SK-N-SH (cell line): ENCODE data around the gene LY6G6D. TPM values are rescaled to one million over a fixed set of nuclear protein-coding genes. Genes with fewer than 3 reads are reported as not detected.

ENCODE experiments used
- CTCF ChIA-PET: fragments of 300-600, 350-600 bp; formaldehyde crosslinking; extraction: SDS; loops from one replicate; lab custom pipeline; 2021; lab: Yijun Ruan, JAX
- POLR2A ChIA-PET: fragments of 350-600 bp; sonication (Branson Sonifier 250); formaldehyde crosslinking; extraction: SDS; loops from one replicate; lab custom pipeline; 2020; ENCODE audit warnings: antibody characterized with exemption, inconsistent platforms; lab: Yijun Ruan, JAX
- DNase-seq: peaks from one replicate; pipeline ENCODE4 v3.0.0; 2012
- H2AFZ ChIP-seq: fragments of 200-600 bp; sonication (generic); 2 replicates; pipeline ENCODE4 v1.8.1; 2016; ENCODE audit warnings: antibody characterized with exemption, mild to moderate bottlenecking, low read depth
- H3F3A ChIP-seq: fragments of 200-600 bp; sonication (generic); replicated peaks from 2 replicates; pipeline ENCODE3; 2016; ENCODE audit warnings: antibody characterized with exemption, mild to moderate bottlenecking; ENCODE audit not compliant: insufficient read depth
- H3K27ac ChIP-seq, 2 experiments: fragments of 200-500 bp in 1 of 2; fragments of 200-600 bp in 1 of 2; sonication (Bioruptor generic) in 1 of 2; sonication (generic), shearing (Covaris generic) in 1 of 2; 2 replicates each; pipeline versions ENCODE4 v1.5.1 to v1.6.1; 2014 to 2016; ENCODE audit warnings: low read depth in 2 of 2, inconsistent platforms in 1 of 2, low read length in 1 of 2, mild to moderate bottlenecking in 1 of 2, mixed read lengths in 1 of 2
- H3K27me3 ChIP-seq: fragments of 200-600 bp; sonication (generic), shearing (Covaris generic); 2 replicates; pipeline ENCODE4 v1.6.1; 2016; ENCODE audit warnings: mixed run types; ENCODE audit not compliant: insufficient read depth
- H3K36me3 ChIP-seq, 2 experiments: fragments of 200-500 bp in 1 of 2; fragments of 200-600 bp in 1 of 2; sonication (Bioruptor generic) in 1 of 2; sonication (generic) in 1 of 2; replicated peaks in 1 of 2; 2 replicates each; pipeline versions ENCODE3 to v1.5.1; 2014 to 2016; ENCODE audit warnings: low read length in 1 of 2, mild to moderate bottlenecking in 1 of 2; ENCODE audit not compliant: insufficient read depth in 2 of 2, control insufficient read depth in 1 of 2
- H3K4me1 ChIP-seq, 2 experiments: fragments of 200-500 bp in 1 of 2; fragments of 200-600 bp in 1 of 2; sonication (Bioruptor generic) in 1 of 2; sonication (generic), shearing (Covaris generic) in 1 of 2; 2 replicates each; pipeline versions ENCODE4 v1.5.1 to v1.6.1; 2014 to 2016; ENCODE audit warnings: low read depth in 1 of 2, low read length in 1 of 2, mixed run types in 1 of 2; ENCODE audit not compliant: insufficient read depth in 2 of 2, control insufficient read depth in 1 of 2
- H3K4me2 ChIP-seq: fragments of 200-600 bp; sonication (generic), shearing (Covaris generic); 2 replicates; pipeline ENCODE4 v1.6.1; 2017; ENCODE audit warnings: mixed run types
- H3K4me3 ChIP-seq, 2 experiments: fragments of 200-500 bp in 1 of 2; fragments of 200-600 bp in 1 of 2; sonication (Bioruptor generic) in 1 of 2; sonication (generic), shearing (Covaris generic) in 1 of 2; 2 replicates each; pipeline versions ENCODE4 v1.5.1 to v1.8.1; 2014 to 2016; ENCODE audit warnings: low read depth in 2 of 2, inconsistent platforms in 1 of 2, low read length in 1 of 2, mild to moderate bottlenecking in 1 of 2, mixed read lengths in 1 of 2, moderate library complexity in 1 of 2
- H3K79me2 ChIP-seq: fragments of 200-600 bp; sonication (generic); 2 replicates; pipeline ENCODE4 v1.8.1; 2017; ENCODE audit warnings: mild to moderate bottlenecking; ENCODE audit not compliant: insufficient read depth
- H3K9ac ChIP-seq: fragments of 200-600 bp; sonication (generic); 2 replicates; pipeline ENCODE4 v1.6.1; 2017; ENCODE audit warnings: mixed run types
- H3K9me2 ChIP-seq: fragments of 200-600 bp; sonication (generic); 2 replicates; pipeline ENCODE4 v1.6.1; 2017; ENCODE audit warnings: mixed run types
- H3K9me3 ChIP-seq: fragments of 200-600 bp; sonication (generic); 2 replicates; pipeline ENCODE4 v1.6.1; 2017; ENCODE audit warnings: mixed run types, mild to moderate bottlenecking, moderate library complexity
- H4K20me1 ChIP-seq: fragments of 200-600 bp; sonication (generic); 2 replicates; pipeline ENCODE4 v1.6.1; 2017; ENCODE audit warnings: mild to moderate bottlenecking, mixed run types; ENCODE audit not compliant: insufficient read depth
- CHD2 ChIP-seq: fragments of 150-350 bp; IDR thresholded peaks from 2 replicates; pipeline ENCODE4 v1.6.1; 2018; ENCODE audit warnings: low read length; ENCODE audit not compliant: partially characterized antibody
- ELF1 ChIP-seq: IDR thresholded peaks from 2 replicates; pipeline ENCODE4 v1.4.0; 2012
- EP300 ChIP-seq, 2 experiments: IDR thresholded peaks; 2 replicates each; pipeline versions ENCODE4 v1.4.0 to v1.6.1; 2012; ENCODE audit warnings: borderline replicate concordance in 1 of 2, low read depth in 1 of 2, low read length in 1 of 2
- EZH2phosphoT487 ChIP-seq: fragments of 200-600 bp; sonication (generic); IDR thresholded peaks from 2 replicates; pipeline ENCODE4 v1.6.1; 2017; ENCODE audit warnings: low read depth, mixed run types, mild to moderate bottlenecking, antibody characterized with exemption, moderate library complexity, borderline replicate concordance
- FOXJ3 ChIP-seq: sonication (generic); formaldehyde crosslinking; IDR thresholded peaks from 2 replicates; pipeline ENCODE4 v1.5.1; 2020; ENCODE audit warnings: mild to moderate bottlenecking, missing genetic modification reagents
- FOXM1 ChIP-seq: IDR thresholded peaks from 2 replicates; pipeline ENCODE4 v1.4.0; 2012; ENCODE audit warnings: low read depth, mild to moderate bottlenecking
- GABPA ChIP-seq: IDR thresholded peaks from 2 replicates; pipeline ENCODE4 v1.4.0; 2012; ENCODE audit warnings: low read depth, mild to moderate bottlenecking
- JUND ChIP-seq: IDR thresholded peaks from 2 replicates; pipeline ENCODE4 v1.4.0; 2012
- MXI1 ChIP-seq: IDR thresholded peaks from 2 replicates; pipeline ENCODE4 v1.6.1; 2012; ENCODE audit warnings: mild to moderate bottlenecking, low read depth, low read length, improper control_type of control experiment
- NRF1 ChIP-seq: IDR thresholded peaks from 2 replicates; pipeline ENCODE4 v1.6.1; 2012; ENCODE audit warnings: low read depth, mild to moderate bottlenecking, low read length
- POLR2AphosphoS5 ChIP-seq: IDR thresholded peaks from 2 replicates; pipeline ENCODE4 v1.6.1; 2012; ENCODE audit warnings: low read depth, low read length
- RAD21 ChIP-seq: IDR thresholded peaks from 2 replicates; pipeline ENCODE4 v1.6.1; 2012; ENCODE audit warnings: mild to moderate bottlenecking, low read length
- RFX5 ChIP-seq: IDR thresholded peaks from 2 replicates; pipeline ENCODE4 v1.6.1; 2012; ENCODE audit warnings: mild to moderate bottlenecking, improper control_type of control experiment, low read length
- RXRA ChIP-seq: IDR thresholded peaks from 2 replicates; pipeline ENCODE4 v1.4.0; 2012; ENCODE audit warnings: low read depth, mild to moderate bottlenecking, borderline replicate concordance
- SMC3 ChIP-seq: IDR thresholded peaks from 2 replicates; pipeline ENCODE4 v1.6.1; 2012; ENCODE audit warnings: low read depth, low read length, improper control_type of control experiment
- TAF1 ChIP-seq: IDR thresholded peaks from 2 replicates; pipeline ENCODE4 v1.6.1; 2012; ENCODE audit warnings: low read depth, mild to moderate bottlenecking, low read length, moderate library complexity, borderline replicate concordance
- TEAD4 ChIP-seq: IDR thresholded peaks from 2 replicates; pipeline ENCODE4 v1.4.0; 2012; ENCODE audit warnings: mild to moderate bottlenecking, borderline replicate concordance; ENCODE audit not compliant: insufficient read depth
- YY1 ChIP-seq: IDR thresholded peaks from 2 replicates; pipeline ENCODE4 v1.4.0; 2012; ENCODE audit warnings: low read depth, mild to moderate bottlenecking
- WGBS: methylation state at CpG from one replicate; pipeline ENCODE4 v1.1.6; 2017; ENCODE audit warnings: low lambda C conversion rate; 5-methylcytosine and 5-hydroxymethylcytosine counted together
- polyA plus RNA-seq, 3 experiments: library from polyadenylated mRNA; depleted of rRNA; stranded (reverse); fragments of >200 nt; gene quantifications; 2 replicates each; pipeline ENCODE4 v1.2.3, GENCODE V29; 2012
- TF ChIP-seq, protein P1 (sequence below): IDR thresholded peaks from 2 replicates; pipeline ENCODE4 v1.4.0; 2012; ENCODE audit warnings: low read depth, borderline replicate concordance
- TF ChIP-seq, protein P2 (sequence below): IDR thresholded peaks from 2 replicates; pipeline ENCODE4 v1.6.1; 2012; ENCODE audit warnings: mild to moderate bottlenecking, low read depth, low read length, moderate library complexity
- TF ChIP-seq, protein P3 (sequence below): IDR thresholded peaks from 2 replicates; pipeline ENCODE4 v1.4.0; 2012; ENCODE audit warnings: low read depth
- TF ChIP-seq, protein P4 (sequence below): IDR thresholded peaks from 2 replicates; pipeline ENCODE4 v1.4.0; 2012; ENCODE audit warnings: low read depth, borderline replicate concordance
- TF ChIP-seq, protein P5 (sequence below): fragments of 150-350 bp; IDR thresholded peaks from 2 replicates; pipeline ENCODE4 v1.6.1; 2016; ENCODE audit warnings: mild to moderate bottlenecking, low read depth, low read length
- TF ChIP-seq, protein P6 (sequence below): IDR thresholded peaks from 2 replicates; pipeline ENCODE4; 2012

The LY6G6D gene
- polyA plus RNA-seq, 1 of the 3 experiments (the other 2 are of a cell fraction) = not detected

DNA sequence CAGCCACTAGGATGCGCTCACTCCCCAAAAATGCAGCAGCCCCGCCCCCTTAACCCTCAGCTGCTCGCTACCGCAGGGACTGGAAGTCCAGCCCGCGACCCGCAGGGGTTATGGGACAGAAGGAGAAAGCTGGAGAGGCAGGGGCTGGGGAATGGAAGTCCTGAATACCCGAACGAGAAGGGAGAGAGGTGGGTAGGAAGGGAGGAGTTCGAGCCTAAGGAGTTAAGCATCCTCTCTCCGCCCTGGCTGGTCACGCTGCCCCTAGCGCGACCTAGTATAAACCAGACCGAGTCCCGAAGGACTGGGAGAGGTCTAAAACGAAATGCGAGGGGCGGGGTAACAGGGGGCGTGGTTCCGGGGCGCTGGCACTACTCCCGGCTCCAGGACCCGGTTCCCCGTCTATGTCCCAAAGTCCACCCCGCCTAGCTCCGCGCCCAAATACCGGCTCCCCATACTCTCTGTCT is 14.4 kb downstream of the LY6G6D start:
- Histone ChIP-seq H3K4me2 (peak overlapping the region; percentile 98), H3K9me3 (no peaks in the 10 kb centered on the region), H3K79me2 (peaks cover 46% of the 10 kb centered on the region), H3K27me3 (no peaks in the 10 kb centered on the region), H4K20me1 (peaks cover 27% of the 10 kb centered on the region), H3K36me3 (peaks cover 52 to 60% of the 10 kb centered on the region in 2 experiments), H2AFZ (peak overlapping the region; percentile 67), H3K4me1 (peaks cover 18 to 21% of the 10 kb centered on the region in 2 experiments; a peak in 2 of 4 replicates), H3K4me3 (peak overlapping the region; percentile 90 to 93), H3K9ac (peak overlapping the region; percentile 98), H3K9me2 (no peaks in the 10 kb centered on the region), H3F3A (peaks cover 50% of the 10 kb centered on the region), H3K27ac (peak overlapping the region; percentile 94)
- peak; percentile 93 for DNase-seq
- CTCF ChIA-PET = interaction anchor here (0.7 to 7.3 kb wide), 38 partner anchors 9 to 230 kb away, joined by 3 to 45 read pairs (median 4); partner anchors contain the start of genes ABHD16A, ATP6V1G2, EHMT2 and GPANK1
- POLR2A ChIA-PET = interaction anchor here (0.6 to 2.0 kb wide), 13 partner anchors 11 to 183 kb away, joined by 3 to 10 read pairs (median 4); partner anchors contain the start of genes ABHD16A, ATP6V1G2, HSPA1B and LSM2
- WGBS = under 1% methylated on average over 15 of the region's 29 CpGs
- TF ChIP-seq, protein P1, sequence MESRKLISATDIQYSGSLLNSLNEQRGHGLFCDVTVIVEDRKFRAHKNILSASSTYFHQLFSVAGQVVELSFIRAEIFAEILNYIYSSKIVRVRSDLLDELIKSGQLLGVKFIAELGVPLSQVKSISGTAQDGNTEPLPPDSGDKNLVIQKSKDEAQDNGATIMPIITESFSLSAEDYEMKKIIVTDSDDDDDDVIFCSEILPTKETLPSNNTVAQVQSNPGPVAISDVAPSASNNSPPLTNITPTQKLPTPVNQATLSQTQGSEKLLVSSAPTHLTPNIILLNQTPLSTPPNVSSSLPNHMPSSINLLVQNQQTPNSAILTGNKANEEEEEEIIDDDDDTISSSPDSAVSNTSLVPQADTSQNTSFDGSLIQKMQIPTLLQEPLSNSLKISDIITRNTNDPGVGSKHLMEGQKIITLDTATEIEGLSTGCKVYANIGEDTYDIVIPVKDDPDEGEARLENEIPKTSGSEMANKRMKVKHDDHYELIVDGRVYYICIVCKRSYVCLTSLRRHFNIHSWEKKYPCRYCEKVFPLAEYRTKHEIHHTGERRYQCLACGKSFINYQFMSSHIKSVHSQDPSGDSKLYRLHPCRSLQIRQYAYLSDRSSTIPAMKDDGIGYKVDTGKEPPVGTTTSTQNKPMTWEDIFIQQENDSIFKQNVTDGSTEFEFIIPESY = no peak
- TF ChIP-seq CHD2 (peak; percentile 2), ELF1 (no peak), YY1 (no peak), EZH2phosphoT487 (no peak), RAD21 (peak; percentile 79), RFX5 (no peak), JUND (0 out of 2 replicates have a peak, but pooled peaks have one; percentile 35), TAF1 (no peak), RXRA (0 out of 2 replicates have a peak, but pooled peaks have one; percentile 20), FOXJ3 (CRISPR knock-in tag) (no peak), GABPA (0 out of 2 replicates have a peak, but pooled peaks have one; percentile 9), SMC3 (peak; percentile 58), POLR2AphosphoS5 (no peak), EP300 (IDR thresholded peaks at IDR 0.05; ENCODE audit: borderline replicate concordance in 1 of 2, low read depth in 1 of 2, low read length in 1 of 2) (no peak), FOXM1 (no peak), TEAD4 (no peak; the same call in 1 of the 2 replicates), MXI1 (peak; percentile 76; the same call in 1 of the 2 replicates), NRF1 (no peak)
- TF ChIP-seq, protein P2, sequence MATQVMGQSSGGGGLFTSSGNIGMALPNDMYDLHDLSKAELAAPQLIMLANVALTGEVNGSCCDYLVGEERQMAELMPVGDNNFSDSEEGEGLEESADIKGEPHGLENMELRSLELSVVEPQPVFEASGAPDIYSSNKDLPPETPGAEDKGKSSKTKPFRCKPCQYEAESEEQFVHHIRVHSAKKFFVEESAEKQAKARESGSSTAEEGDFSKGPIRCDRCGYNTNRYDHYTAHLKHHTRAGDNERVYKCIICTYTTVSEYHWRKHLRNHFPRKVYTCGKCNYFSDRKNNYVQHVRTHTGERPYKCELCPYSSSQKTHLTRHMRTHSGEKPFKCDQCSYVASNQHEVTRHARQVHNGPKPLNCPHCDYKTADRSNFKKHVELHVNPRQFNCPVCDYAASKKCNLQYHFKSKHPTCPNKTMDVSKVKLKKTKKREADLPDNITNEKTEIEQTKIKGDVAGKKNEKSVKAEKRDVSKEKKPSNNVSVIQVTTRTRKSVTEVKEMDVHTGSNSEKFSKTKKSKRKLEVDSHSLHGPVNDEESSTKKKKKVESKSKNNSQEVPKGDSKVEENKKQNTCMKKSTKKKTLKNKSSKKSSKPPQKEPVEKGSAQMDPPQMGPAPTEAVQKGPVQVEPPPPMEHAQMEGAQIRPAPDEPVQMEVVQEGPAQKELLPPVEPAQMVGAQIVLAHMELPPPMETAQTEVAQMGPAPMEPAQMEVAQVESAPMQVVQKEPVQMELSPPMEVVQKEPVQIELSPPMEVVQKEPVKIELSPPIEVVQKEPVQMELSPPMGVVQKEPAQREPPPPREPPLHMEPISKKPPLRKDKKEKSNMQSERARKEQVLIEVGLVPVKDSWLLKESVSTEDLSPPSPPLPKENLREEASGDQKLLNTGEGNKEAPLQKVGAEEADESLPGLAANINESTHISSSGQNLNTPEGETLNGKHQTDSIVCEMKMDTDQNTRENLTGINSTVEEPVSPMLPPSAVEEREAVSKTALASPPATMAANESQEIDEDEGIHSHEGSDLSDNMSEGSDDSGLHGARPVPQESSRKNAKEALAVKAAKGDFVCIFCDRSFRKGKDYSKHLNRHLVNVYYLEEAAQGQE = 0 out of 2 replicates have a peak, but pooled peaks have one; percentile 10
- TF ChIP-seq, protein P3, sequence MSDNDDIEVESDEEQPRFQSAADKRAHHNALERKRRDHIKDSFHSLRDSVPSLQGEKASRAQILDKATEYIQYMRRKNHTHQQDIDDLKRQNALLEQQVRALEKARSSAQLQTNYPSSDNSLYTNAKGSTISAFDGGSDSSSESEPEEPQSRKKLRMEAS = peak; percentile 59; the same call in 1 of the 2 replicates
- TF ChIP-seq, protein P4, sequence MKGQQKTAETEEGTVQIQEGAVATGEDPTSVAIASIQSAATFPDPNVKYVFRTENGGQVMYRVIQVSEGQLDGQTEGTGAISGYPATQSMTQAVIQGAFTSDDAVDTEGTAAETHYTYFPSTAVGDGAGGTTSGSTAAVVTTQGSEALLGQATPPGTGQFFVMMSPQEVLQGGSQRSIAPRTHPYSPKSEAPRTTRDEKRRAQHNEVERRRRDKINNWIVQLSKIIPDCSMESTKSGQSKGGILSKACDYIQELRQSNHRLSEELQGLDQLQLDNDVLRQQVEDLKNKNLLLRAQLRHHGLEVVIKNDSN = no peak
- TF ChIP-seq, protein P5, sequence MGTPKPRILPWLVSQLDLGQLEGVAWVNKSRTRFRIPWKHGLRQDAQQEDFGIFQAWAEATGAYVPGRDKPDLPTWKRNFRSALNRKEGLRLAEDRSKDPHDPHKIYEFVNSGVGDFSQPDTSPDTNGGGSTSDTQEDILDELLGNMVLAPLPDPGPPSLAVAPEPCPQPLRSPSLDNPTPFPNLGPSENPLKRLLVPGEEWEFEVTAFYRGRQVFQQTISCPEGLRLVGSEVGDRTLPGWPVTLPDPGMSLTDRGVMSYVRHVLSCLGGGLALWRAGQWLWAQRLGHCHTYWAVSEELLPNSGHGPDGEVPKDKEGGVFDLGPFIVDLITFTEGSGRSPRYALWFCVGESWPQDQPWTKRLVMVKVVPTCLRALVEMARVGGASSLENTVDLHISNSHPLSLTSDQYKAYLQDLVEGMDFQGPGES = no peak
- TF ChIP-seq, protein P6, sequence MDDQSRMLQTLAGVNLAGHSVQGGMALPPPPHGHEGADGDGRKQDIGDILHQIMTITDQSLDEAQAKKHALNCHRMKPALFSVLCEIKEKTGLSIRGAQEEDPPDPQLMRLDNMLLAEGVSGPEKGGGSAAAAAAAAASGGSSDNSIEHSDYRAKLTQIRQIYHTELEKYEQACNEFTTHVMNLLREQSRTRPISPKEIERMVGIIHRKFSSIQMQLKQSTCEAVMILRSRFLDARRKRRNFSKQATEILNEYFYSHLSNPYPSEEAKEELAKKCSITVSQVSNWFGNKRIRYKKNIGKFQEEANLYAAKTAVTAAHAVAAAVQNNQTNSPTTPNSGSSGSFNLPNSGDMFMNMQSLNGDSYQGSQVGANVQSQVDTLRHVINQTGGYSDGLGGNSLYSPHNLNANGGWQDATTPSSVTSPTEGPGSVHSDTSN = no peak
